ENCODE results near the gene DYNC2LI1.

Gene DYNC2LI1

DNA sequence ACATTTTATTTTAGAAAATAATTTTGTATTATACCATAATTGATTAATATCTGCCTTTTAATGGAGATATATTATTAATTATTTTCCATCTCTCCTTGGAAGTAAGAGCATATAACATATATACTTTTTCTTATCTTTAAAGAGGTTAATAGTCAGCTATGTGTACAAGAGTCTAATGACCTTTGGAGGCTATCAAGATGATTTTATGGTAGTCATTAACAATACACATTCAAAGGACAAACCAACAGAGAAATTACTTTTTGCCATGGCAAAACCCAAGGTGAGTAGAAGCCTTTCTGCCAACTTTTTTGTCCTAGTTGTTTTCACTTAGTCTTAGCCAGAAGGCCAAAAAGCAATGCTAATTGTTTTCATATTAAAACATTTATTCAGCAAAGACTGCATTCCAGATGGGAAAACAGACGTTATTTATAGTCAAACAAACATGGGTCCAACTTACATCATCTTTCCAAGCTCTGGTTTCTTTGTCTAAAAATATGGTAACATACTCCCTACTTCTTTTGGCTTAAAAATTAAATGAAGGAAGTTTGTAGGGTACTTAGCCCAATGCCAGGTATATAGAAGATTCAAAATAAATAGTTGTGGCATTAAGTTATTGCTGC is 9.6 kb upstream of the DYNC2LI1 start:
- no peak for DNase-seq

DNA sequence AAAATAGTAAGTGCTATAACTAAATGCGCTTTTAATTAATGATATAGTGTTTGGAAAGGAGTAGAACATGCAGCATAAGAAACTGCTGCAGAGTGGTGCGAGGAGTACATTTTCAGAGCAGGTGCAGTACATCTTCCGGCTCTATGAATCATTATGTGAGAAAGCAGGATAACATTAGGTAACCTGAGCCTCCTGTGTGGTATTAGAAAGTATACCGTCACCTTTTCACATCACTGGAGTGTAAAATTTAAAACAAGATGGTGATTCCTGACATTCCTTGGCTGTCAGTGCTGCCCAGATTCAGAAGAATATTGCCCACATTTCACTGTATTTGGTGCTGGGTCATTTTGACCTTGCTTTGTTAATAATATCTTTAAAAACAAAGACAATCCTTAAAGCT is 7.8 kb upstream of the DYNC2LI1 start:
- DNase-seq = no peak

DNA sequence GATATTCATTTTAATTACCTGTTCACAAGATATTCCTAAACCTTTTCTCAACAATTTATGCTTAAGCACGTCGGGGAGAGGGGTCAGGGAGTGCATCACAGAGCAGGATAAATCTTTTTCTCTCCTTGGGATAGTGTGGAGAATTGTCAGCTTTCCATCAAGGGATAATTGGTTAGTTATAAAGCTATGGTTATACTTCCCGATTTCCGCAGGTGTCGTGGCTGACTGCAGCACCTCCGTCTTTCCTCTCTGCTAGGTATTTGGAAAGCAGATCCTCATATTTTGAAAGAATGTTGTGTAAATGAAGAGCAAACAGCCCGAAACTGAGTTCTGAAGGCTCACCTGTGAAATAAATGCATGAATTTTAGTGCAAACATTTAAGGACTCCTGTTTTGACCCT is 778 bp downstream of the DYNC2LI1 start:
- no peak for DNase-seq

DNA sequence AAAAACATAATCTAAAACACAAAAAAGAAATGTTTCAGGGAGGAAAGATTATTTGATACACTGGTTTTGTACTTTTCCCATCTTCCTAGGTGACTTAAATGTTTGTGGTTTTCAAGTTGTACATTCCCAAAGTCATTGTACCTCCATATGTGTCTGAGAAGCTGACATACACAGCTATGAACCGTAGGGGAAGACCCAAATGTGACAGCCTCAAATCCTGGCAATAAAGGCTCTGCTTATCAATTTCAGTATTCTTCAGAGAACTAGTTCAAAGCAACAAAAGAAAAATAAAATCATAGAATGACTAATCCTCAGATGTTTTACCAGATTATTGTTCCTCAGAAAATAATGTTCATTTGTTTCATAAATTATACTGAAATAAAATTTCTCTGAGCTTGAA is 2.5 kb downstream of the DYNC2LI1 start:
- no peak for DNase-seq

DNA sequence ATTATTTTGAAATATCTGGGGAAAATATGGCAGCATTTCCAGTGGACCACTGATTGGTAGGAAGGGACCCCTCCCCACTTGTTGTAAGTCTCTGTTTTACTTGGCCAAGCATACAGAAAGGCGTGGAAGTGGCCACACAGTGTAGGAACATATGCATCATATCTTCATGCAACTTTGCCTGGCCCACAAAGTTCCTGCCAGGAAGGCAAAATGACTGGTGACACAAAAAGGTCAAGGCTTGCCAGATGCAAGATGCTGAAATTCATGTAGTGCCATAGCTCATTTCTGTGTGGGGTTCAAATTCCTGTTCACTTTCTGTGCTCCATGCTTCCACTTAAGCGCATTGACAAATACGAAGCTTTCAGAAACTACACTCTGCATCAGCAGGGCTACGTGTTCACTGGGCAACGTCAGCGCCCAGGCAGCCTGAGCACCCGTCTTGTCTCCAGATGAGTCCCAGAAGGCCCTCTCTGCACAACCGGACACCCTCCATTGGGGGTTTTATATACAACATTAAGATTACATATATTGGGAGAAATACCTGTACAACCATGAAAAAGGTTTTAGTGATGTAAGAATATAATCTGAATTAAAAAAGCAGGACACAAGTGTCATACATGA is 3.6 kb downstream of the DYNC2LI1 start:
- no peak for DNase-seq

DNA sequence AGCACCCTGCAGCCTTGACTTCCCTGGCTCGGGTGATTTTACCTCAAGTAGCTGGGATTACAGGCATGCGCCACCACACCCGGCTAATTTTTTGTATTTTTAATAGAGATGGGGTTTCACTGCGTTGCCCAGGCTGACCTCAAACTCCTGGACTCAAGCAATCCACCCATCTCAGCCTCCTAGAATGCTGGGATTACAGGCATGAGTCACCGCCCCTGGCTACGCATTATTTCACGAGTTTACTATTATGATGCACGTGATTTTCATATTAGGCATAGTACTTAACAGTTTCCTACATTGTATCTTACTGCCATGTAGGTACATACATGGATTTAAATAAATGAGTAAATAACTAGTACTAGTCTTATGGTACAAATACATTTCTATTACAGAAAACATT is 4.4 kb downstream of the DYNC2LI1 start:
- no peak for DNase-seq

DNA sequence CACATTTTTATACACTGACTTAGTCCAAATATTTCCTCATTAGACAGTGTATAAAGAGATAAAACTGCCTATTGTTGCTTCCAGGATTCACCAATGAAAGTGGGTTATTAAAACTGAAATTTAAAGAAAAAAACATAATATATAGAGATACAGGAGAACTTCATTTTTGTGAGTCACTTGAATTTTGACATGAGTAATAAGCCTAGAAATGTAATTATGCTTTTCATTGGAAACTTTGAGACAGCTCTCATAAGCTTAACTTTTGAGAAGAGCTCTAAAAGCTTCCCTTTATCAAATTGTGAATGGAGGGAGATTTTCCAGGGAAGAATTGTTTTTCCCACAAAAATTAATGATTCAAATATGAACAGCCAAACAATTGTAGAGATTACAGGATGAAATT is 14.1 kb downstream of the DYNC2LI1 start:
- no peak for DNase-seq

DNA sequence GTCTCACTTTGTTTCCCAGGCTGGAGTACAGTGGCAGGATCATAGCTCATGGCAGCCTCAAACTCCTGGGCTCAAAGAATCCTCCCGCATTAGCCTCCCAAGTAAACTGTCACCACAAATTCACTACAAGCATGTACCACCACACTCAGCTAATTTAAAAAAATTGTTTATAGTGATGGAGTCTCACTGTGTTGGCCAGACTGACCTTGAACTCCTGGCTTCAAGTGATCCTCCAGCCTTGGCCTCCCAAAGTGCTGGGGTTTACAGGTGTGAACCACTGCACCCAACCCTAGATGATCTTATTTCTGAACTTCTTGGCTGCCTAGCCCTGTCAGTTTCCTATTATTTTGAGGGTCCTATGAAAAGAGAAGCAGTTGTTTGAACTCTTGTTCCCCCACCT is 14.8 kb downstream of the DYNC2LI1 start:
- no peak for DNase-seq

DNA sequence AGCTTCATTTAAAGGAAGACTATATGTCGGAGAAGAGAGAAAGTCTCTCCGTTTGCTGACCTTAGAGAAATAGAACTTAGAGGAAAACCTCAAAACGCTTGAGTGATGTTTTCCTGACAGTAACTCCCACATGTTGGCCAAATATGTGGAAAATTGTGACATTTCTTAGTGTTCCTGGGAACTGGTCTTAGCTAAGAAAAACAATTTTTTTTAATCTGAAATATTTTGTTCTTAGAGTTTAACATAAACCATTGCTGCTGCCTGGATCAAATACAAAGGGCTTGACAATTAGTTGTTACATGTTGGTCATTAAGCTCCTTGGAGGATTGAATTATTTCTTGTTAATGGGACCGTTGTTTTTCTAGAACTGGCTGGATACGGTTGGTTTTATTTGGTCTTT is 16.3 kb downstream of the DYNC2LI1 start:
- DNase-seq = no peak

DNA sequence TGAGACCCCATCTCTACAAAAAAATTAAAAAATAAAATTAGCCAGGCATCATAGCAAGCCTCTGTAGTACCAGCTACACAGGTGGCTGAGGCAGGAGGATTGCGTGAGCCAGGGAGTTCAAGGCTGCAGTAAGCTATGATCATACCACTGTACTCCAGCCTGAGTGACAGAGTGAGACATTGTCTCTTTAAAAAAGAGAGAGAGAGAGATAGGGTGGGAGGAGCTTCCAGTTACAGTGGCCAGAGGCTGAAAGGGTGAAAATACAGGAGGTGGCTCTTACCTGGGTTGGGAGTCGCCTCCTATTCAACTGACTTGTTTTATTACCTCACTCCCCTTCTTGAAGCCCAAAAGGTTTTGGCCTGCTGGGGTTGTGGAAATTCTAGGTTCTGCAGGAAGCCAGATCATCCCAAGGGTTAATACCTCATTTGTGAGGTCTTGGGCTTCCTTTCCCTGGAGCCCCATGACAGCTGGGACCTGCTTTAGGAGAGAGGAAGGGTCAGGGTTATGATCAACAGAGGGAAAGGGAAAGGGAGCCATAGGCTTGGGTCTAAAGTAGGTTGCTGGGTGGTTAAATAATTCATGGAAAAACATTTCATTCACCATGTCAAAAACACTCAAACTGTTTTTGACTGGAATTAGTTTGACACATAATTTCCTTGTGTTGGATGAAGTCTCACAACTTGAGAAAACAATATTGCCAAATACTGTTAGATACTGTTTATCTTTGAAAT is 17.4 kb downstream of the DYNC2LI1 start:
- no peak for DNase-seq

DNA sequence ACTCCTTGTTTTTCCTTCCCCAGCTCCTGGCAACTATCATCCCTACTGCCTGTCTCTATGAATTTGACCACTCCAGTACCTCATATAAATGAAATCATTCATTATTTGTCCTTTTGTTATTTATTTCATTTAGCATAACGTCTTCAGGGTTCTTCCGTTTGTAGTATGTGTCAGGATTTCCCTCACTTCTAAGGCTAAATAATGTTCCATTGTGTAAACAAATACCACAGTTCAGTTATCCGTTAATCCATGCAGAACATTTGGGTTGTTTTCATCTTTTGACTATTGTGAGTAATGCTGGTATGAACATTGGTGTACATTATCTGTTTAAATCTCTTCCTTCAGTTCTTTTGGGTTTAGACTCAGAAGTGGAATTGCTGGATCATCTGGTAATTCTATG is 18.8 kb downstream of the DYNC2LI1 start:
- DNase-seq = no peak

DNA sequence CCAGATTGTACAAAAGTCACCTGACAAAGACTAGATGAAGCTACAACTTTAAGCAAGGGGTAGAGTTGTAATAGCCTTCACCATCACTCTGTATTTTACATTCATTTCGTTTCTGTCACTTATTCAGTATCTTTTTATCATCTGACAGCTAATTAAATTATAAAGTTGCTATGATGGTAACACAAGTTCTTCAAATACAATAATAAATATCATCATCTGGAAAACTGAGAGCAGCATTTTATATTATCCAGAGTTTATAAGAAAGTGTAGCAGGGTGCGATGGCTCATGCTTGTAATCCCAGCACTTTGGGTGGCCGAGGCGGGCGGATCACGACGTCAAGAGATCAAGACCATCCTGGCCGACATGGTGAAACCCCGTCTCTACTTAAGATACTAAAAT is 21.1 kb downstream of the DYNC2LI1 start:
- DNase-seq = no peak

DNA sequence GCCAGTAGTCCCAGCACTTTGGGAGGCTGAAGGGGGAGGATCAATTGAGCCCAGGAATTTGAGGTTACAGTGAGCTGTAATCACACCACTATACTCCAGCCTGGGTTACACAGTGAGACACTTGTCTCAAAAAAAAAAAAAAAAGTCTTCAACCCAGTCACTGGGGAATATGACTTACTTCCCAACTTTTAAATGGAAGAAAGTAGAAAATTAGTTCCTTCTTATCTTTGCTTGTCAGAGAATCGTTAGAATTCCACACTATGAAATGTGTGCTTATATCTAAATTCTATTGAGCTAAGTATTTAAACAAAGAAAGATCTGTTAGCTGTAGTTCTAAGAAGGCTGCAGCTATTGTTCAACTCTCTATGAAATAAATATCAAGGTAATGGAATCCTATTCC is 22.4 kb downstream of the DYNC2LI1 start:
- DNase-seq = no peak

DNA sequence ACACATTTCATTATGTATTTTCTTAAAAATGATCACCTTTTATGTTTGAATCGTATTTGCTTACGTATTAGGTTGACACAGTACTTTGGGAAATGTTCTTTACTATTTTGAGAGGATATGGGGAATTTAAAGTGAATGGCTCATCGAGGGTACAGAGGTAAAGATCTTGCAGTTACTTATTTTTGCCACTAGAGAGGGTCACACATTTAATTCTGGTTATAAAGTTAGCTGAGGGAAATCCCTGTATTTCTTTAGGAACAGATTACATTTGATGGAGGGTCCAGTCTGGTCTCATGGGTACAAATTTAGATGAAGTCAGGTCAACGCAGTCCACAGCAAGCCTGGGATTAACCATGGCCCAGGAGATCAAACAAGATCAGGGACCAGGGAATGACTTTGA is 24.5 kb downstream of the DYNC2LI1 start:
- no peak for DNase-seq

DNA sequence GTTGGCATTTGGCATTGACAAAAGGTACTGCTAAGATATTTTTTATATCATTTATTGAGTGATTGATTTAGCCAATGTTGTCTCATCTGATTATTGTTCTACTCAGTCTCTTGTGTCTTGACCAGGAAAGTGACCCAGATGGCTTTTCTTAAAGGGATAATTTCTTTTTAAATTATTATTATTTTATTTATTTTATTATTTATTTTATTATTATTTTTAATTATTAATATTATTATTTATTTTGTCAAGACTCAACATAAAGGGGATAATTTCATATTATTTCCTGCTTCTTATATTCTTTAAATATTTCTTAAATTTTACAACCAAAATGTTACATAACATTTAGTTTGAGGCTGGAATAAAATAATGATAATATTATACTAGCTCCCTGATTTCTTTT is 27.1 kb downstream of the DYNC2LI1 start:
- no peak for DNase-seq

DNA sequence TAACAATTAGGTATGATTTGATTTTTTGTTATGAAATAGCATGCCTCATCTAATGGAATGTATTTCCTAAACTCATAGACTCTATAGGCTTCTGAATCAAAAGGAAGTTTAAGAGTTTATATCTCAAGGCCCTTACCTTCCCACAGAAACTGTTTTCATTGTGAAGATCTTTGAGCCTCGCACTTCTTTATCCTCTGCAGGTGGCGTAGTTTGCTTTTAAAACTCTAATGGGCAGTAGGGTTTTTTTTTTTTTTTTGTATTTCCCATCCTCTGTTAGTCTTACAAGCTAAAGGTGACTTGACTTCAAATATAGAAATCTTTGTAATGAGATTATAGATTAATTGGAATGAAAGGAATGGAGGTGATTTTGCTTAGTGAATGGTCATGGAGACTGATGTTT is 28.3 kb downstream of the DYNC2LI1 start:
- no peak for DNase-seq

DNA sequence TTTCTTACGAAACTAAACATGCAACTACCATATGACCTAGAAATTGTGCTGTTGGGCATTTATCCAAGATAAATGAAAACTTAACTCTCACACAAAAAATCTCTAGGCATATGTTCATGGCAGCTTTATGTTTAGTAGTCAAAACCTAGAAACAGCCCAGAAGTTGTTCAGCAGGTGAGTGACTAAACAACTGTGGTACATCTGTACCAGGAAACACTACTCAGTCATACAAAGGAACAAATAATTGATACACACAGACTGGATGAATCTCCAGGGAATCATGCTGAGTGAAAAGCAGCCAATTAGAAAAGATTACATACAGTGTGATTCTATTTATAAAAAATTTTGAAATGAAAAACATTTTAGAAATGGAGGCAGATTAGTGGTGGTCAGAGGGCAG is 29.3 kb downstream of the DYNC2LI1 start:
- no peak for DNase-seq

DNA sequence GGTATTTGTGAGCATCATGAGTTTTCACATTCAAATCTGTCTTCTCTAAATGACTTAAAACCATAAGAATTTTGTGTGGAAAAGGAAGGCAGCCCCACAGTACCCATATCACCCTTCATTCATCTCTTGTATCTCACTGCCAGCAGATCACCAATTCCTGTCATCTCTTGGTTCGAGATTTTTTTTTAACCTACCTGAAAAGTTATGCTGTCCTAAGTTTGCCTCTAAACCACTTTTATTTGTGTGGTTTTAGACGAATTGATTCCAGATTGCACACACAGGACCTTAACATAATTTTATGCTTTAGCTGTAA is 32.8 kb downstream of the DYNC2LI1 start:
- DNase-seq = no peak

DNA sequence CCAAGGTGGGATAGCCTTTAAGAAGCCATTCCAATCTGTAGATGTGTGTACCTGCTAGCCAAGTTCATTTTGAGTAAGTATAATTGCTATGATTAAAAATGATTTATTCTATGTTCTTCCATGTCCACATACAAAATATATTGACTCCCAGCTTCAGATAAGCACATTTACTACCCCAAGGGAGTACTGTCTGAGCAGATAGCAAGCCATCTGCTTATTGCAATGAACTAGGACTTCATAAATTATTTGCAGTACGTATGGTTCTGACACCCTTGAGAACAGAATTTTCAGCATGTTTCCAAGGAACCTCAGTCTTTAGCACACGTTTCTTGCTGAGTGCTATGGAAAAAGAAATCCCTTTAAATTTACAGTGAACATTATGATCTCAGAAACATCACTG is 36.6 kb downstream of the DYNC2LI1 start:
- DNase-seq = no peak

DNA sequence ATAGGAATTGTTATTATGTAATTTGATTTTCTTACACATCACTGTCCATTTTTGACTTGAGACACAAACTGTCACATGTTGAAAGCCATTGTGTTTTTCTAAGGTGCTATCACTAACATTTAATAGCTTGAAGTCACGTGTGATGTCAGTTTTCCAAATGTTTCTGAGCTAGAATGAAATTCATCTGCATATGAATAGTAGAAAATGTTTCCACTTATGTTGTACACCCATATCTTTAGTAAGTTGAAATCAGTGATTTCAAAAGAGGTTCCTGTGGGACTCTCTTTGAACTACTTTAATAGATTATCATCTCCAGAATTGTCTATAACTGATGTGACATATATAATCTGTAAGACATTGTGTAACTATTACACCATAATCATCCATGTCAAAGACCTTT is 37.0 kb downstream of the DYNC2LI1 start:
- DNase-seq = no peak

DNA sequence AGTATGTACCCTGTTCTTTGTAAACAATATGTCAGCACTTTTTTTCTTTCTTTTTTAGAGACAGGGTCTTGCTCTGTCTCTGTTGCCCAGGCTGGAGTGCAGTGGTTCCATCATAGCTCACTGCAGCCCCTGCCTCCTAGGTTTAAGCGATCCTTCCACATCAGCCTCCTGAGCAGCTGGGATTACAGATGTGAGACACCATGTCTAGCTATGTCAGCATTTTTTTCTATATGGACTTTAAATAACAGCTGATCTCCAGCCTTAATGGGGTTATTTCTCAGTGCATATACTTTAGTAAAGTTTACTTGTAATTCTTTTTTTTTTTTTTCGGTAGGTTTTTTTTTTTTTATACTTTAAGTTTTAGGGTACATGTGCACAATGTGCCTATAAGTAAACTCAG is 38.2 kb downstream of the DYNC2LI1 start:
- DNase-seq = no peak

DNA sequence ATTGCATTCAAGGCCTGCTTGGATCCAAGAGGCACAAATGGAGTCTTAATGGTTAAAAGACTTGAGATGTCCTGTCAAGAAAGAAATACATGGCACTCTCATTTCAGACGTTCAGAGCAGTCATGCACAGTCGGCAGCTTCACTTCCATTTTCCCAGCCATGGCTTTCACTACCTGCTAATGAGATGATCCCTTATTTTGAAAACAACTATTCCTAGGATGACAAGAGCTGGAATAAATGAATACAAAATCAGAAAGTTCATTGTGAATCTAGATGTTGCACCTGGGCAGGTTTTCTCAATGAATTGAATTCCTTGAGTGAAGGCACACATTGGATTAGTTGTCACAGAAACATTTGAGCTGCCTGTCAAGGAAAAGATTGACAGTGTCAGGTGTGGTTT is 39.1 kb downstream of the DYNC2LI1 start:
- DNase-seq = no peak

DNA sequence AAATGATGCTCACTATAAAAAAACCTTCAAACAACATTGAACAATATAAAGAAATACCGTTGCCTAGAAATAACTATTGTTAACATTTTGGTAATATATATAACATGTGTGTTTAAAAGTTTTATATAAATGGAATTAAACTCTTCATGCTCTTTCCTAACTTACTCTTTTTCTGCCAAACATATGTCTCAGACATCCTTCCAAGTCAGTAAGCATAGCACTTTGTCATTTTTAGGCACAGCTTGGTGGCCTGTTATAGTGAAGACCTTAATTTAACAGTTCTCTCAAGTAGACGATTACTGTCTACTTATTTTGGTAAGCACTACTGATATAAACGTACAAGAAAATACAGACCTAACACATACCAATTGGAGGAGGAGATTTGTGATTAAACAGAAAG is 40.9 kb downstream of the DYNC2LI1 start:
- DNase-seq = no peak

DNA sequence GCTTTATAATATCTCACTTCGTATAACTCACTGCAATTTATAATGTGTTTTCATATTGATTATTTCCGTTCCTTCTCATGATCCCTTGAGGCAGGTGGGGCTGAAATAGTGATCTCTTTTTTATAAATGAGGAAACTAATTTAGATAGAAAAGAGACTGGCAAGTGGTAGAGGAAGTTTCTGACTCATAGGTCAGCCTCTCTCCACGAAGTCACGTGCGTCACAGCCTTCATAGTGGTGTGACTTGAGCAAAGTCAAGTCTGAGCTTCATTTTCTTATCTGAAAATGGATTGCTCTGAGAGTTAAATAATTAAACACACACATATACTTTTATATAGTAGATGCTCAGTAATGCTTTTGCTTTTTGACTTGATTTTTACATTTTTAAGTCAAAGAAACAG is 44.9 kb downstream of the DYNC2LI1 start:
- DNase-seq = no peak

Data from activated CD4-positive, alpha-beta T cell treated with anti-CD3 and anti-CD28 coated beads for 4 hours (primary cell).